Esophagus (tissue), 2 donors: ENCODE data around the gene APOC1. TPM values are rescaled to one million over a fixed set of nuclear protein-coding genes. Genes with fewer than 3 reads are reported as not detected.

Experiments used
- H3K27ac ChIP-seq, 2 donors: one replicate each; pipeline ENCODE4 v1.5.1; 2013; ENCODE audit warnings: low read depth in 2 of 2, mild to moderate bottlenecking in 2 of 2, inconsistent platforms in 1 of 2, low read length in 1 of 2, moderate library complexity in 1 of 2
- H3K27me3 ChIP-seq, 2 donors: one replicate each; pipeline ENCODE4 v1.6.1; 2013; ENCODE audit warnings: low read length in 2 of 2, control low read depth in 1 of 2, mild to moderate bottlenecking in 1 of 2; ENCODE audit not compliant: insufficient read depth in 2 of 2, control insufficient read depth in 1 of 2
- H3K36me3 ChIP-seq, 2 donors: one replicate each; pipeline ENCODE4 v1.6.1; 2013; ENCODE audit warnings: low read length in 1 of 2; ENCODE audit not compliant: control insufficient read depth in 2 of 2, insufficient read depth in 2 of 2
- H3K4me1 ChIP-seq, 2 donors: one replicate each; pipeline ENCODE4 v1.6.1; 2013; ENCODE audit warnings: low read length in 1 of 2; ENCODE audit not compliant: control insufficient read depth in 2 of 2, insufficient read depth in 2 of 2
- H3K4me3 ChIP-seq, 2 donors: one replicate each; pipeline ENCODE4 v1.5.1; 2013; ENCODE audit warnings: low read length in 2 of 2, mild to moderate bottlenecking in 2 of 2, low read depth in 1 of 2, moderate library complexity in 1 of 2
- H3K9me3 ChIP-seq, 2 donors: one replicate each; pipeline ENCODE4 v1.6.1; 2013; ENCODE audit warnings: mild to moderate bottlenecking in 2 of 2, low read depth in 1 of 2, low read length in 1 of 2, moderate library complexity in 1 of 2; ENCODE audit not compliant: control insufficient read depth in 2 of 2, insufficient read depth in 1 of 2
- WGBS, 2 donors: extraction: QIAGEN DNeasy Blood & Tissue Kit; methylation state at CpG; one replicate each; pipeline ENCODE4 v1.1.7; 2013; 5-methylcytosine and 5-hydroxymethylcytosine counted together
- polyA plus RNA-seq, 2 donors: library from polyadenylated mRNA; stranded (reverse); fragments of 200-250 nt; gene quantifications; one replicate each; pipeline ENCODE4 v1.2.3, GENCODE V29; 2013
- donor health status: healthy with polysubstance abuse.
- donor health status: Bipolar disorder and iron deficiency.

APOC1 gene
- polyA plus RNA-seq, 2 donors = 2.0 to 2.2 TPM

GRCh38 chr19:44931541-44931940 is 17.1 kb downstream of the APOC1 start:
- Histone ChIP-seq H3K9me3 (no peaks in the 10 kb centered on the region), H3K4me3 (no peak overlapping the region), H3K36me3 (no peaks in the 10 kb centered on the region), H3K27ac (no peak overlapping the region), H3K27me3 (no peaks in the 10 kb centered on the region), H3K4me1 (no peaks in the 10 kb centered on the region)
- WGBS, 2 donors = 90% methylated on average over 4 of the region's 4 CpGs

GRCh38 chr19:44939668-44940067 is 25.3 kb downstream of the APOC1 start:
- 82 to 88% methylated on average over 4 to 5 of the region's 5 CpGs for WGBS, 2 donors

GRCh38 chr19:44942067-44942571 is 27.7 kb downstream of the APOC1 start, which contains the start of gene APOC4:
APOC4 (plus strand) TSS chr19:44942237; CDS start chr19:44942278, 41 bp downstream.
- Histone ChIP-seq H3K27me3 (no peaks in the 10 kb centered on the region), H3K4me1 (no peaks in the 10 kb centered on the region), H3K36me3 (no peaks in the 10 kb centered on the region), H3K9me3 (no peaks in the 10 kb centered on the region), H3K27ac (no peak within 1 kb of the TSS), H3K4me3 (no peak within 1 kb of the TSS)
- WGBS, 2 donors = 89% methylated on average over 13 to 14 of the region's 14 CpGs

More at GRCh38 chr19:44939668-44940067, 25.3 kb downstream of the APOC1 start:
- no peaks in the 10 kb centered on the region for H3K27me3 ChIP-seq
- H3K36me3 ChIP-seq = no peaks in the 10 kb centered on the region
- no peak overlapping the region for H3K27ac ChIP-seq
- no peaks in the 10 kb centered on the region for H3K4me1 ChIP-seq
- H3K9me3 ChIP-seq = no peaks in the 10 kb centered on the region
- H3K4me3 ChIP-seq = no peak overlapping the region

GRCh38 chr19:44943801-44944249 is 29.4 kb downstream of the APOC1 start:
- Histone ChIP-seq H3K9me3 (no peaks in the 10 kb centered on the region), H3K27ac (no peak overlapping the region), H3K36me3 (no peaks in the 10 kb centered on the region), H3K4me3 (no peak overlapping the region), H3K4me1 (no peaks in the 10 kb centered on the region), H3K27me3 (no peaks in the 10 kb centered on the region)
- 52 to 56% methylated on average over 10 of the region's 10 CpGs for WGBS, 2 donors

- Histone ChIP-seq H3K4me1 (no peaks in the 10 kb centered on the region), H3K4me3 (no peak overlapping the region)
Measured at GRCh38 chr19:44947041-44947581, 32.7 kb downstream of the APOC1 start.

GRCh38 chr19:44948237-44948636 is 33.8 kb downstream of the APOC1 start:
- Histone ChIP-seq H3K4me3 (no peak overlapping the region), H3K36me3 (no peaks in the 10 kb centered on the region), H3K4me1 (no peaks in the 10 kb centered on the region), H3K9me3 (no peaks in the 10 kb centered on the region), H3K27me3 (no peaks in the 10 kb centered on the region), H3K27ac (no peak overlapping the region)
- 82 to 87% methylated on average over 5 of the region's 5 CpGs for WGBS, 2 donors

More at GRCh38 chr19:44947041-44947581, 32.7 kb downstream of the APOC1 start:
- no peak overlapping the region for H3K27ac ChIP-seq
- no peaks in the 10 kb centered on the region for H3K27me3 ChIP-seq
- H3K36me3 ChIP-seq = no peaks in the 10 kb centered on the region
- WGBS, 2 donors = 90 to 91% methylated on average over 13 of the region's 13 CpGs
- no peaks in the 10 kb centered on the region for H3K9me3 ChIP-seq

- Histone ChIP-seq H3K9me3 (no peaks in the 10 kb centered on the region), H3K27ac (no peak overlapping the region), H3K4me1 (no peaks in the 10 kb centered on the region), H3K36me3 (no peaks in the 10 kb centered on the region), H3K4me3 (no peak overlapping the region), H3K27me3 (no peaks in the 10 kb centered on the region)
- WGBS, 2 donors = 82 to 90% methylated on average over 4 to 5 of the region's 5 CpGs
Measured at GRCh38 chr19:44948763-44949374, 34.5 kb downstream of the APOC1 start.

- Histone ChIP-seq H3K4me1 (no peaks in the 10 kb centered on the region), H3K4me3 (no peak overlapping the region), H3K36me3 (no peaks in the 10 kb centered on the region), H3K27me3 (no peaks in the 10 kb centered on the region), H3K9me3 (no peaks in the 10 kb centered on the region), H3K27ac (no peak overlapping the region)
- WGBS, 2 donors = 75 to 86% methylated on average over 9 of the region's 9 CpGs
Measured at GRCh38 chr19:44949550-44949949, 35.1 kb downstream of the APOC1 start.

GRCh38 chr19:44951179-44952159 is 37.1 kb downstream of the APOC1 start:
- Histone ChIP-seq H3K27ac (peak overlapping the region in 1 of 2 donors; percentile 15), H3K36me3 (no peaks in the 10 kb centered on the region), H3K9me3 (no peaks in the 10 kb centered on the region), H3K4me1 (peaks cover 0 to 7% of the 10 kb centered on the region in 2 donors), H3K27me3 (no peaks in the 10 kb centered on the region), H3K4me3 (peak overlapping the region in 1 of 2 donors; percentile 16)
- 44 to 46% methylated on average over 13 of the region's 13 CpGs for WGBS, 2 donors
